SK-N-SH (cell line): ENCODE measurements around the gene GBX1. TPM values are rescaled to one million over a fixed set of nuclear protein-coding genes. Genes with fewer than 3 reads are reported as not detected.

Experiments
- CTCF ChIA-PET: fragments of 300-600, 350-600 bp; formaldehyde crosslinking; extraction: SDS; loops from one replicate; lab custom pipeline; 2021; lab: Yijun Ruan, JAX
- POLR2A ChIA-PET: fragments of 350-600 bp; sonication (Branson Sonifier 250); formaldehyde crosslinking; extraction: SDS; loops from one replicate; lab custom pipeline; 2020; ENCODE audit warnings: antibody characterized with exemption, inconsistent platforms; lab: Yijun Ruan, JAX
- DNase-seq: peaks from one replicate; pipeline ENCODE4 v3.0.0; 2012
- H2AFZ ChIP-seq: fragments of 200-600 bp; sonication (generic); 2 replicates; pipeline ENCODE4 v1.8.1; 2016; ENCODE audit warnings: antibody characterized with exemption, mild to moderate bottlenecking, low read depth
- H3F3A ChIP-seq: fragments of 200-600 bp; sonication (generic); replicated peaks from 2 replicates; pipeline ENCODE3; 2016; ENCODE audit warnings: antibody characterized with exemption, mild to moderate bottlenecking; ENCODE audit not compliant: insufficient read depth
- H3K27ac ChIP-seq, 2 experiments: fragments of 200-500 bp in 1 of 2; fragments of 200-600 bp in 1 of 2; sonication (Bioruptor generic) in 1 of 2; sonication (generic), shearing (Covaris generic) in 1 of 2; 2 replicates each; pipeline versions ENCODE4 v1.5.1 to v1.6.1; 2014 to 2016; ENCODE audit warnings: low read depth in 2 of 2, inconsistent platforms in 1 of 2, low read length in 1 of 2, mild to moderate bottlenecking in 1 of 2, mixed read lengths in 1 of 2
- H3K27me3 ChIP-seq: fragments of 200-600 bp; sonication (generic), shearing (Covaris generic); 2 replicates; pipeline ENCODE4 v1.6.1; 2016; ENCODE audit warnings: mixed run types; ENCODE audit not compliant: insufficient read depth
- H3K36me3 ChIP-seq, 2 experiments: fragments of 200-500 bp in 1 of 2; fragments of 200-600 bp in 1 of 2; sonication (Bioruptor generic) in 1 of 2; sonication (generic) in 1 of 2; replicated peaks in 1 of 2; 2 replicates each; pipeline versions ENCODE3 to v1.5.1; 2014 to 2016; ENCODE audit warnings: low read length in 1 of 2, mild to moderate bottlenecking in 1 of 2; ENCODE audit not compliant: insufficient read depth in 2 of 2, control insufficient read depth in 1 of 2
- H3K4me1 ChIP-seq, 2 experiments: fragments of 200-500 bp in 1 of 2; fragments of 200-600 bp in 1 of 2; sonication (Bioruptor generic) in 1 of 2; sonication (generic), shearing (Covaris generic) in 1 of 2; 2 replicates each; pipeline versions ENCODE4 v1.5.1 to v1.6.1; 2014 to 2016; ENCODE audit warnings: low read depth in 1 of 2, low read length in 1 of 2, mixed run types in 1 of 2; ENCODE audit not compliant: insufficient read depth in 2 of 2, control insufficient read depth in 1 of 2
- H3K4me2 ChIP-seq: fragments of 200-600 bp; sonication (generic), shearing (Covaris generic); 2 replicates; pipeline ENCODE4 v1.6.1; 2017; ENCODE audit warnings: mixed run types
- H3K4me3 ChIP-seq, 2 experiments: fragments of 200-500 bp in 1 of 2; fragments of 200-600 bp in 1 of 2; sonication (Bioruptor generic) in 1 of 2; sonication (generic), shearing (Covaris generic) in 1 of 2; 2 replicates each; pipeline versions ENCODE4 v1.5.1 to v1.8.1; 2014 to 2016; ENCODE audit warnings: low read depth in 2 of 2, inconsistent platforms in 1 of 2, low read length in 1 of 2, mild to moderate bottlenecking in 1 of 2, mixed read lengths in 1 of 2, moderate library complexity in 1 of 2
- H3K79me2 ChIP-seq: fragments of 200-600 bp; sonication (generic); 2 replicates; pipeline ENCODE4 v1.8.1; 2017; ENCODE audit warnings: mild to moderate bottlenecking; ENCODE audit not compliant: insufficient read depth
- H3K9ac ChIP-seq: fragments of 200-600 bp; sonication (generic); 2 replicates; pipeline ENCODE4 v1.6.1; 2017; ENCODE audit warnings: mixed run types
- H3K9me2 ChIP-seq: fragments of 200-600 bp; sonication (generic); 2 replicates; pipeline ENCODE4 v1.6.1; 2017; ENCODE audit warnings: mixed run types
- H3K9me3 ChIP-seq: fragments of 200-600 bp; sonication (generic); 2 replicates; pipeline ENCODE4 v1.6.1; 2017; ENCODE audit warnings: mixed run types, mild to moderate bottlenecking, moderate library complexity
- H4K20me1 ChIP-seq: fragments of 200-600 bp; sonication (generic); 2 replicates; pipeline ENCODE4 v1.6.1; 2017; ENCODE audit warnings: mild to moderate bottlenecking, mixed run types; ENCODE audit not compliant: insufficient read depth
- CTCF ChIP-seq: fragments of 200-600 bp; sonication (generic); IDR thresholded peaks from 2 replicates; pipeline ENCODE4 v1.6.1; 2017; ENCODE audit warnings: antibody characterized with exemption, mild to moderate bottlenecking, moderate library complexity
- EP300 ChIP-seq, 2 experiments: IDR thresholded peaks; 2 replicates each; pipeline versions ENCODE4 v1.4.0 to v1.6.1; 2012; ENCODE audit warnings: borderline replicate concordance in 1 of 2, low read depth in 1 of 2, low read length in 1 of 2
- EZH2phosphoT487 ChIP-seq: fragments of 200-600 bp; sonication (generic); IDR thresholded peaks from 2 replicates; pipeline ENCODE4 v1.6.1; 2017; ENCODE audit warnings: low read depth, mixed run types, mild to moderate bottlenecking, antibody characterized with exemption, moderate library complexity, borderline replicate concordance
- FOSL2 ChIP-seq: IDR thresholded peaks from 2 replicates; pipeline ENCODE4 v1.4.0; 2012; ENCODE audit warnings: low read depth, mild to moderate bottlenecking, moderate library complexity, borderline replicate concordance
- GATA2 ChIP-seq: sonication (generic); formaldehyde crosslinking; IDR thresholded peaks from 2 replicates; pipeline ENCODE4 v1.5.0; 2020; ENCODE audit warnings: mild to moderate bottlenecking, missing genetic modification reagents
- JUND ChIP-seq: IDR thresholded peaks from 2 replicates; pipeline ENCODE4 v1.4.0; 2012
- MAX ChIP-seq: IDR thresholded peaks from 2 replicates; pipeline ENCODE4 v1.4.0; 2012; ENCODE audit warnings: low read depth
- MEF2A ChIP-seq: IDR thresholded peaks from 2 replicates; pipeline ENCODE4 v1.4.0; 2012; ENCODE audit warnings: low read depth, borderline replicate concordance
- PBX3 ChIP-seq: IDR thresholded peaks from 2 replicates; pipeline ENCODE4; 2012
- RAD21 ChIP-seq: IDR thresholded peaks from 2 replicates; pipeline ENCODE4 v1.6.1; 2012; ENCODE audit warnings: mild to moderate bottlenecking, low read length
- RFX5 ChIP-seq: IDR thresholded peaks from 2 replicates; pipeline ENCODE4 v1.6.1; 2012; ENCODE audit warnings: mild to moderate bottlenecking, improper control_type of control experiment, low read length
- SIN3A ChIP-seq: IDR thresholded peaks from 2 replicates; pipeline ENCODE4 v1.6.1; 2012; ENCODE audit warnings: low read depth, mild to moderate bottlenecking, low read length, moderate library complexity, borderline replicate concordance
- SMC3 ChIP-seq: IDR thresholded peaks from 2 replicates; pipeline ENCODE4 v1.6.1; 2012; ENCODE audit warnings: low read depth, low read length, improper control_type of control experiment
- USF1 ChIP-seq: IDR thresholded peaks from 2 replicates; pipeline ENCODE4 v1.4.0; 2012; ENCODE audit warnings: low read depth, borderline replicate concordance
- USF2 ChIP-seq: fragments of 150-350 bp; IDR thresholded peaks from 2 replicates; pipeline ENCODE4 v1.6.1; 2017; ENCODE audit warnings: antibody characterized with exemption, low read length, low read depth, borderline replicate concordance
- WGBS: methylation state at CpG from one replicate; pipeline ENCODE4 v1.1.6; 2017; ENCODE audit warnings: low lambda C conversion rate; 5-methylcytosine and 5-hydroxymethylcytosine counted together
- polyA plus RNA-seq, 3 experiments: library from polyadenylated mRNA; depleted of rRNA; stranded (reverse); fragments of >200 nt; gene quantifications; 2 replicates each; pipeline ENCODE4 v1.2.3, GENCODE V29; 2012

Gene GBX1
- polyA plus RNA-seq, 1 of the 3 experiments (the other 2 are of a cell fraction): not detected

- POLR2A ChIA-PET: no interaction called here
Observed at GRCh38 chr7:151207804-151208203, 40.3 kb upstream of the GBX1 start.

GRCh38 chr7:151207315-151207714 is 39.8 kb upstream of the GBX1 start:
- Histone ChIP-seq H3K27me3 (peaks cover 44% of the 10 kb centered on the region), H3K79me2 (no peaks in the 10 kb centered on the region), H3K9me3 (no peaks in the 10 kb centered on the region), H3K4me2 (no peak overlapping the region), H4K20me1 (0 out of 2 replicates have a peak, but pooled peaks cover 9% of the 10 kb centered on the region), H3K36me3 (peaks cover 0 to 3% of the 10 kb centered on the region in 2 experiments), H3F3A (no peaks in the 10 kb centered on the region), H3K4me3 (no peak overlapping the region), H3K9ac (no peak overlapping the region), H3K4me1 (no peaks in the 10 kb centered on the region), H3K27ac (no peak overlapping the region), H3K9me2 (no peaks in the 10 kb centered on the region), H2AFZ (no peak overlapping the region)
- ChIA-PET CTCF (interaction anchor here (0.8 to 1.0 kb wide), 4 partner anchors 37 to 96 kb away, joined by 3 to 4 read pairs (median 3); no protein-coding TSS in a partner anchor), POLR2A (no interaction called here)
- no peak for TF ChIP-seq FOSL2
- WGBS: 84% methylated on average over 9 of the region's 9 CpGs
- no peak for DNase-seq

More at GRCh38 chr7:151207804-151208203, 40.3 kb upstream of the GBX1 start:
- CTCF ChIA-PET: interaction anchor here (0.9 to 1.0 kb wide), 3 partner anchors 37 to 96 kb away, joined by 3 to 4 read pairs (median 3); no protein-coding TSS in a partner anchor
- Histone ChIP-seq H3K9ac (no peak overlapping the region), H3K9me2 (no peaks in the 10 kb centered on the region), H3K79me2 (no peaks in the 10 kb centered on the region), H3K36me3 (peaks cover 0 to 3% of the 10 kb centered on the region in 2 experiments), H3K4me1 (no peaks in the 10 kb centered on the region), H3K4me2 (no peak overlapping the region), H3K27me3 (peaks cover 39% of the 10 kb centered on the region), H3F3A (no peaks in the 10 kb centered on the region), H2AFZ (no peak overlapping the region), H3K27ac (no peak overlapping the region), H3K9me3 (no peaks in the 10 kb centered on the region), H3K4me3 (no peak overlapping the region), H4K20me1 (0 out of 2 replicates have a peak, but pooled peaks cover 9% of the 10 kb centered on the region)
- no peak for DNase-seq
- TF ChIP-seq USF2 (no peak), SIN3A (no peak), RAD21 (no peak), JUND (no peak), FOSL2 (no peak)
- 61% methylated on average over 12 of the region's 12 CpGs for WGBS

- Histone ChIP-seq H2AFZ (no peak overlapping the region), H3K27me3 (peaks cover 48% of the 10 kb centered on the region), H3K27ac (no peak overlapping the region), H3F3A (no peaks in the 10 kb centered on the region), H4K20me1 (0 out of 2 replicates have a peak, but pooled peaks cover 9% of the 10 kb centered on the region), H3K79me2 (no peaks in the 10 kb centered on the region), H3K4me2 (no peak overlapping the region), H3K36me3 (peaks cover 0 to 3% of the 10 kb centered on the region in 2 experiments), H3K9me3 (no peaks in the 10 kb centered on the region), H3K9me2 (no peaks in the 10 kb centered on the region), H3K4me3 (no peak overlapping the region), H3K9ac (no peak overlapping the region), H3K4me1 (no peaks in the 10 kb centered on the region)
- DNase-seq: no peak
- ChIA-PET CTCF (interaction anchor here (0.8 to 1.0 kb wide), 4 partner anchors 39 to 95 kb away, joined by 3 to 4 read pairs (median 4); partner anchors contain the start of gene GBX1), POLR2A (no interaction called here)
- TF ChIP-seq USF1 (no peak), RAD21 (no peak), SMC3 (no peak), MEF2A (no peak), MAX (no peak), PBX3 (no peak), EP300 (IDR thresholded peaks at IDR 0.05; ENCODE audit: borderline replicate concordance in 1 of 2, low read depth in 1 of 2, low read length in 1 of 2) (no peak), RFX5 (no peak), CTCF (no peak), GATA2 (CRISPR knock-in tag) (no peak), EZH2phosphoT487 (no peak)
- WGBS: 62% methylated on average over 9 of the region's 9 CpGs
Observed at GRCh38 chr7:151206914-151207313, 39.4 kb upstream of the GBX1 start.
